ENCODE data around the gene RAPGEF1. TPM values are rescaled to one million over a fixed set of nuclear protein-coding genes. Genes with fewer than 3 reads are reported as not detected.
"Not testable (repeated sequence)": the region's sequence is repeated elsewhere in the genome, so short reads cannot be mapped to it uniquely, and the experiment has no call there.

Gene RAPGEF1
- total RNA-seq, 1 donor from 2014 or later, result 156 TPM

- intact Hi-C loops (cut with micrococcal nuclease), result no loop called here
- no peak for DNase-seq
- ATAC-seq, result no peak
These were observed 162.6 kb downstream of the RAPGEF1 start for GRCh38 chr9:131577005-131578000.

GRCh38 chr9:131575946-131576853 is 163.7 kb downstream of the RAPGEF1 start:
- no peak for DNase-seq
- intact Hi-C loops (cut with micrococcal nuclease), result no loop called here
- ATAC-seq, result no peak

- no peak for DNase-seq
- intact Hi-C loops (cut with micrococcal nuclease), result no loop called here
- ATAC-seq, result peak; percentile 60
These were observed 164.9 kb downstream of the RAPGEF1 start for GRCh38 chr9:131574730-131575640.

GRCh38 chr9:131567910-131568309 is 172.0 kb downstream of the RAPGEF1 start:
- intact Hi-C loops (cut with micrococcal nuclease), result no loop called here
- DNase-seq (no peak), ATAC-seq (no peak)

GRCh38 chr9:131566158-131566557 is 173.7 kb downstream of the RAPGEF1 start:
- ATAC-seq, result no peak
- DNase-seq, result no peak
- intact Hi-C loops (cut with micrococcal nuclease), result no loop called here

- intact Hi-C loops (cut with micrococcal nuclease), result no loop called here
- ATAC-seq (no peak), DNase-seq (no peak)
These were observed 174.5 kb downstream of the RAPGEF1 start for GRCh38 chr9:131565369-131565768.

GRCh38 chr9:131562032-131562959 is 177.6 kb downstream of the RAPGEF1 start:
- DNase-seq (no peak), ATAC-seq (no peak)
- intact Hi-C loops (cut with micrococcal nuclease), result no loop called here

GRCh38 chr9:131559421-131560000 is 180.4 kb downstream of the RAPGEF1 start:
- intact Hi-C loops (cut with micrococcal nuclease), result no loop called here
- ATAC-seq (no peak), DNase-seq (no peak)

GRCh38 chr9:131557855-131558548 is 181.9 kb downstream of the RAPGEF1 start:
- no peak for DNase-seq
- no peak for ATAC-seq
- intact Hi-C loops (cut with micrococcal nuclease), result no loop called here

GRCh38 chr9:131555841-131556673 is 183.8 kb downstream of the RAPGEF1 start:
- ATAC-seq (no peak), DNase-seq (no peak)
- intact Hi-C loops (cut with micrococcal nuclease), result no loop called here

GRCh38 chr9:131554843-131555351 is 185.0 kb downstream of the RAPGEF1 start:
- ATAC-seq, result no peak
- intact Hi-C loops (cut with micrococcal nuclease), result no loop called here
- DNase-seq, result no peak

- DNase-seq, result no peak
- no peak for ATAC-seq
- intact Hi-C loops (cut with micrococcal nuclease), result no loop called here
These were observed 185.6 kb downstream of the RAPGEF1 start for GRCh38 chr9:131554087-131554842.

GRCh38 chr9:131552030-131552429 is 187.8 kb downstream of the RAPGEF1 start:
- intact Hi-C loops (cut with micrococcal nuclease), result no loop called here
- DNase-seq (no peak), ATAC-seq (no peak)

- intact Hi-C loops (cut with micrococcal nuclease); ATAC-seq; DNase-seq: not testable (repeated sequence)
These were observed 189.4 kb downstream of the RAPGEF1 start for GRCh38 chr9:131550465-131550864.

- intact Hi-C loops (cut with micrococcal nuclease); ATAC-seq; DNase-seq: not testable (repeated sequence)
These were observed 190.7 kb downstream of the RAPGEF1 start for GRCh38 chr9:131549186-131549585.

All from left ventricle myocardium superior (tissue), 1 donor.